ENCODE results near the gene SNX14.

GRCh38 chr6:85565736-85566135 lies 27.9 kb downstream of the SNX14 start:
- TF ChIP-seq CTCF (IDR thresholded peaks at IDR 0.05) (no peak), POLR2A (IDR thresholded peaks at IDR 0.05) (no peak)

Measured in Peyer's patch (tissue), 4 donors.